Uterus (tissue), 2 donors: ENCODE results near the gene INPPL1.

Experiments used
- POLR2A ChIP-seq, 2 donors: fragments of 450-650 bp; IDR thresholded peaks; one replicate each; pipeline ENCODE4 v1.6.1; 2016; ENCODE audit warnings: antibody characterized with exemption in 2 of 2, mild to moderate bottlenecking in 1 of 2, moderate library complexity in 1 of 2
- TF ChIP-seq, protein P1 (sequence below), 4 experiments: fragments of 200-600 bp in 2 of 4; fragments of 450-650 bp in 2 of 4; sonication (generic) in 2 of 4; IDR thresholded peaks; one replicate each; pipeline ENCODE4 v1.5.1; 2016 to 2019; ENCODE audit warnings: antibody characterized with exemption in 4 of 4, mild to moderate bottlenecking in 2 of 4, moderate library complexity in 1 of 4

DNA sequence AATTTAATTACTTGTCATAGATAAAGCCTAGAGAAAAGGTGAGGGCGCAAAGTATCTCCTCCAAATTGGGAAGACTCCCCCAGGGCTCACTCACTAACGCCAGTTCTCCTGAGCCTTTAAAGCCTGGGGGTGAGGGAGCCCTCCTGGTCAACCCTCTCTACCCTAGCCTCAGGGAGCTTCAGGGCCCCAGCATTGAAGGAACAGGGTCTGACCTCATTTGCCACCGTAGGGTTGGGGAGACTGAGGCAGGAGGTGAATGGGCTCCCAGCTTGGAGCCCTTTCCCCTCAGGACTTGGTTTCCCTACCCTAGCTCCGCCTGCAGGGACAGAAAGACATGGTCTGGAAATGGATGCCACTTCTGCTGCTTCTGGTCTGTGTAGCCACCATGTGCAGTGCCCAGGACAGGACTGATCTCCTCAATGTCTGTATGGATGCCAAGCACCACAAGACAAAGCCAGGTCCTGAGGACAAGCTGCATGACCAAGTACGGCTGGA lies 6.3 kb upstream of the INPPL1 start:
- TF ChIP-seq POLR2A (IDR thresholded peaks at IDR 0.05): no peak
- TF ChIP-seq, protein P1, sequence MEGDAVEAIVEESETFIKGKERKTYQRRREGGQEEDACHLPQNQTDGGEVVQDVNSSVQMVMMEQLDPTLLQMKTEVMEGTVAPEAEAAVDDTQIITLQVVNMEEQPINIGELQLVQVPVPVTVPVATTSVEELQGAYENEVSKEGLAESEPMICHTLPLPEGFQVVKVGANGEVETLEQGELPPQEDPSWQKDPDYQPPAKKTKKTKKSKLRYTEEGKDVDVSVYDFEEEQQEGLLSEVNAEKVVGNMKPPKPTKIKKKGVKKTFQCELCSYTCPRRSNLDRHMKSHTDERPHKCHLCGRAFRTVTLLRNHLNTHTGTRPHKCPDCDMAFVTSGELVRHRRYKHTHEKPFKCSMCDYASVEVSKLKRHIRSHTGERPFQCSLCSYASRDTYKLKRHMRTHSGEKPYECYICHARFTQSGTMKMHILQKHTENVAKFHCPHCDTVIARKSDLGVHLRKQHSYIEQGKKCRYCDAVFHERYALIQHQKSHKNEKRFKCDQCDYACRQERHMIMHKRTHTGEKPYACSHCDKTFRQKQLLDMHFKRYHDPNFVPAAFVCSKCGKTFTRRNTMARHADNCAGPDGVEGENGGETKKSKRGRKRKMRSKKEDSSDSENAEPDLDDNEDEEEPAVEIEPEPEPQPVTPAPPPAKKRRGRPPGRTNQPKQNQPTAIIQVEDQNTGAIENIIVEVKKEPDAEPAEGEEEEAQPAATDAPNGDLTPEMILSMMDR (IDR thresholded peaks at IDR 0.05): no peak
